ENCODE data around the gene ACKR2. TPM values are rescaled to one million over a fixed set of nuclear protein-coding genes. Genes with fewer than 3 reads are reported as not detected.

ACKR2 gene
- total and polyA plus RNA-seq, 2 of the 13 experiments (the other 11 are each of a cell fraction or from before 2014, with no cell fraction given), result 1.1 to 1.9 TPM

GRCh38 chr3:42764561-42765295, 44.5 kb upstream of the ACKR2 start (continued):
- TF ChIP-seq ZBTB26 (CRISPR knock-in tag; IDR thresholded peaks at IDR 0.05; ENCODE audit: borderline replicate concordance), result no peak
- no peak for TF ChIP-seq ZNF530 (CRISPR knock-in tag; IDR thresholded peaks at IDR 0.05; ENCODE audit: low read depth)
- TF ChIP-seq CTCF (CRISPR knock-in tag; IDR thresholded peaks at IDR 0.05), result no peak

- Histone ChIP-seq H3K4me3 (replicated peaks in 1 of 3; ENCODE audit: insufficient read depth in 1 of 3, low read depth in 2 of 3, low read length in 3 of 3) (no peak overlapping the region), H3K79me2 (ENCODE audit: insufficient read depth, low read length) (no peaks in the 10 kb centered on the region), H3K4me2 (ENCODE audit: low read depth, low read length) (no peak overlapping the region), H3K9ac (ENCODE audit: insufficient read depth, low read depth, low read length) (no peak overlapping the region), H3K27me3 (ENCODE audit: control insufficient read depth in 1 of 2, insufficient read depth in 2 of 2, low read length in 2 of 2) (no peaks in the 10 kb centered on the region), H3K36me3 (replicated peaks in 1 of 2; ENCODE audit: control insufficient read depth in 1 of 2, insufficient read depth in 2 of 2, low read length in 2 of 2) (no peaks in the 10 kb centered on the region), H3K9me3 (ENCODE audit: low read length) (no peaks in the 10 kb centered on the region), H3K27ac (ENCODE audit: extremely low read length, insufficient read depth, low read length) (no peak overlapping the region), H3K4me1 (ENCODE audit: insufficient read depth, low read length) (peaks cover 21% of the 10 kb centered on the region; the same call in 1 of the 2 replicates), H2AFZ (ENCODE audit: low read length) (no peak overlapping the region), H4K20me1 (ENCODE audit: insufficient read depth, low read length) (no peaks in the 10 kb centered on the region)
- intact Hi-C loops (cut with micrococcal nuclease; ENCODE audit: unreplicated experiment), result no loop called here
- ChIA-PET POLR2A (interaction anchor here (0.9 to 1.6 kb wide), 6 partner anchors 7 to 50 kb away, joined by 3 to 14 read pairs (median 4); partner anchors contain the start of gene HIGD1A), CTCF (ENCODE audit: low intra/inter-chr PET ratio, low total read pairs) (no interaction called here)
- 71% methylated on average over 6 of the region's 28 CpGs for WGBS (ENCODE audit: low lambda C conversion rate)
- DNase-seq (ENCODE audit: low spot score), result no peak
- in situ Hi-C loops (cut with HindIII; ENCODE audit: extremely low pct_ligation_motif_present, low pct_unique_long_range_greater_than_20kb), result no loop called here
- BruUV-seq (replicated peaks), result no TSS peak
- no peak for FAIRE-seq
- ATAC-seq, result no peak
- TF ChIP-seq ZNF850 (CRISPR knock-in tag; conservative IDR thresholded peaks at IDR 0.05), result 0 out of 2 replicates have a peak, but pooled peaks have one; percentile 81
- TF ChIP-seq ZFY (CRISPR knock-in tag; IDR thresholded peaks at IDR 0.05), result no peak
- no peak for TF ChIP-seq KMT2A (CRISPR knock-in tag; IDR thresholded peaks at IDR 0.05)
Measured at GRCh38 chr3:42769477-42770131, 39.6 kb upstream of the ACKR2 start.
